Measurements from ENCODE around the gene FTO.

GRCh38 chr16:53666786-53667415, 37.1 kb upstream of the FTO start:
- TF ChIP-seq CTCF (IDR thresholded peaks at IDR 0.05) (no peak), POLR2A (IDR thresholded peaks at IDR 0.05) (no peak), POLR2AphosphoS5 (IDR thresholded peaks at IDR 0.05) (no peak), EP300 (IDR thresholded peaks at IDR 0.05) (no peak)
